ENCODE results near the gene LAMA4. TPM values are rescaled to one million over a fixed set of nuclear protein-coding genes. Genes with fewer than 3 reads are reported as not detected.

Gene LAMA4
- total and polyA plus RNA-seq, 2 of the 13 experiments (the other 11 are each of a cell fraction or from before 2014, with no cell fraction given): not detected

- Histone ChIP-seq H3K9ac (ENCODE audit: insufficient read depth, low read depth, low read length) (no peak overlapping the region), H3K4me1 (ENCODE audit: insufficient read depth, low read length) (no peaks in the 10 kb centered on the region), H4K20me1 (ENCODE audit: insufficient read depth, low read length) (no peaks in the 10 kb centered on the region), H3K4me3 (replicated peaks in 1 of 3; ENCODE audit: insufficient read depth in 1 of 3, low read depth in 2 of 3, low read length in 3 of 3) (no peak overlapping the region), H3K9me3 (ENCODE audit: low read length) (no peaks in the 10 kb centered on the region), H3K27ac (ENCODE audit: extremely low read length, insufficient read depth, low read length) (no peak overlapping the region), H3K36me3 (replicated peaks in 1 of 2; ENCODE audit: control insufficient read depth in 1 of 2, insufficient read depth in 2 of 2, low read length in 2 of 2) (no peaks in the 10 kb centered on the region), H2AFZ (ENCODE audit: low read length) (no peak overlapping the region), H3K4me2 (ENCODE audit: low read depth, low read length) (no peak overlapping the region), H3K27me3 (ENCODE audit: control insufficient read depth in 1 of 2, insufficient read depth in 2 of 2, low read length in 2 of 2) (peaks cover 0 to 22% of the 10 kb centered on the region in 2 experiments; a peak in 2 of 5 replicates), H3K79me2 (ENCODE audit: insufficient read depth, low read length) (no peaks in the 10 kb centered on the region)
- POLR2A ChIA-PET: no interaction called here
- no peak for DNase-seq (ENCODE audit: low spot score)
- CTCF ChIA-PET (ENCODE audit: low intra/inter-chr PET ratio, low total read pairs): no interaction called here
- BruUV-seq (replicated peaks): no TSS peak
- intact Hi-C loops (cut with micrococcal nuclease; ENCODE audit: unreplicated experiment): no loop called here
- TF ChIP-seq TCF7L2 (IDR thresholded peaks at IDR 0.05; ENCODE audit: low read depth, low read length): no peak
- TF ChIP-seq POLR2AphosphoS5 (IDR thresholded peaks at IDR 0.05; ENCODE audit: low read depth, low read length): no peak
- no peak for TF ChIP-seq ZBTB2 (CRISPR knock-in tag; IDR thresholded peaks at IDR 0.05; ENCODE audit: low read depth)
- TF ChIP-seq FOXO1 (CRISPR knock-in tag; IDR thresholded peaks at IDR 0.05): no peak
- no peak for TF ChIP-seq ZNF512B (CRISPR knock-in tag; IDR thresholded peaks at IDR 0.05; ENCODE audit: borderline replicate concordance)
- no peak for TF ChIP-seq KLF13 (CRISPR knock-in tag; IDR thresholded peaks at IDR 0.05)
- FAIRE-seq: no peak
- 10% methylated on average over 1 of the region's 1 CpG for WGBS (ENCODE audit: low lambda C conversion rate)
- in situ Hi-C loops (cut with HindIII; ENCODE audit: extremely low pct_ligation_motif_present, low pct_unique_long_range_greater_than_20kb): loop anchor here (25.0 kb wide), 1 partner anchor 457 kb away; no protein-coding TSS in a partner anchor
- no peak for ATAC-seq
Observed at GRCh38 chr6:112169541-112169940, 84.8 kb downstream of the LAMA4 start.
